HepG2 (cell line): Measurements from ENCODE around the gene KCNJ5.

Experiments
- TRIM24 ChIP-seq: sonication (generic); formaldehyde crosslinking; IDR thresholded peaks from 2 replicates; pipeline ENCODE4 v1.8.0; 2022; ENCODE audit warnings: mild to moderate bottlenecking, missing genetic modification reagents
- U2AF2 ChIP-seq: fragments of 200-400 bp; formaldehyde crosslinking; IDR thresholded peaks from 2 replicates; pipeline ENCODE4 v1.6.1; 2017; ENCODE audit warnings: low read depth, mild to moderate bottlenecking, low read length
- ZMYM3 ChIP-seq: sonication (generic); formaldehyde crosslinking; IDR thresholded peaks from 2 replicates; pipeline ENCODE4 v1.5.1; 2020; ENCODE audit warnings: mild to moderate bottlenecking, missing genetic modification reagents
- TF ChIP-seq, protein P1 (sequence below), 2 experiments: IDR thresholded peaks; 2 replicates each; pipeline ENCODE4 v1.6.1; 2011 to 2012; ENCODE audit warnings: low read length in 2 of 2, borderline replicate concordance in 1 of 2, low read depth in 1 of 2, mild to moderate bottlenecking in 1 of 2, moderate library complexity in 1 of 2
- TF ChIP-seq, protein P2 (sequence below): sonication (generic); formaldehyde crosslinking; conservative IDR thresholded peaks from 2 replicates; pipeline ENCODE4 v1.4.0; 2020; ENCODE audit warnings: missing genetic modification reagents
- TF ChIP-seq, protein P3 (sequence below): sonication (generic); formaldehyde crosslinking; IDR thresholded peaks from 2 replicates; pipeline ENCODE4 v1.5.0; 2020; ENCODE audit warnings: mild to moderate bottlenecking, missing genetic modification reagents, moderate library complexity

DNA sequence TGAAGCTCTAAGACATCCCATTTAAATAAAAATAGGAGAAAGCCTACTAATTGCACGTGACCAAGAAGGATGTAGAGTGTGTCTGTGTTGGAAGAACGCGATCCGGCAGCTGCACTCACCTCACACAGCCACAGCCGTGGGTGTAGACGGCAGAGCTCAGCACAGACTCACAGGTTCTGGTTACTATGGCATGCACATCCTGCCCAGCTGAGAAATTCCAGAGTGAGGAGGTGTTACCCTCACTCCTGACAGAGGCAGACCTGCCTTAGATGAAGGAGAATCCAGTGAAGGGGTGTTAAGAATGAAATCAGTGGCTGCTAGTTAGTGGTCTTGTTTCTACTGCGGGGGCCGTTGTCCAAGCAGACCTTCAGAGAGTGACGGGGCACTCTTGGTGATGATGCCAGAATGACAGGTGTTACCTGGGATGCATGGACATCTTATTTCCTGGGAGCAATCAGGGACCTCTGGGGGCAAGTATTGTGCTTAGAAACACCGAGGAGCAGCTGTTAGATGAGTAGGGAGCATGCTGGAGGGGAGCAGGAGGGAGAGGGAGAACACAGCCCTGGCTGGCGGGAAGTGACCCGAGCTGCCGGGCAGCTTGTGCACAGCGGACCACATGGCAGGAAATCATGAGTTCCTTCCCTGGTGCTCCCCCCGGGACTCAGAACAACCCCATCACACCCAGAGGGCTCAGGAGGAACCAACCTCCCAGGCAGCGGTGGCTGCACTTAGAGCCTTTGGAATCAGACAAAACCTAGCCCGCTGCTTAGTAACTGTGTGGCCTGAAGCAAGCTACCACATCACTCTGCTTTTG, 12.3 kb downstream of the KCNJ5 start:
- TF ChIP-seq U2AF2 (no peak), TRIM24 (no peak), ZMYM3 (CRISPR knock-in tag) (no peak)
- TF ChIP-seq, protein P1, sequence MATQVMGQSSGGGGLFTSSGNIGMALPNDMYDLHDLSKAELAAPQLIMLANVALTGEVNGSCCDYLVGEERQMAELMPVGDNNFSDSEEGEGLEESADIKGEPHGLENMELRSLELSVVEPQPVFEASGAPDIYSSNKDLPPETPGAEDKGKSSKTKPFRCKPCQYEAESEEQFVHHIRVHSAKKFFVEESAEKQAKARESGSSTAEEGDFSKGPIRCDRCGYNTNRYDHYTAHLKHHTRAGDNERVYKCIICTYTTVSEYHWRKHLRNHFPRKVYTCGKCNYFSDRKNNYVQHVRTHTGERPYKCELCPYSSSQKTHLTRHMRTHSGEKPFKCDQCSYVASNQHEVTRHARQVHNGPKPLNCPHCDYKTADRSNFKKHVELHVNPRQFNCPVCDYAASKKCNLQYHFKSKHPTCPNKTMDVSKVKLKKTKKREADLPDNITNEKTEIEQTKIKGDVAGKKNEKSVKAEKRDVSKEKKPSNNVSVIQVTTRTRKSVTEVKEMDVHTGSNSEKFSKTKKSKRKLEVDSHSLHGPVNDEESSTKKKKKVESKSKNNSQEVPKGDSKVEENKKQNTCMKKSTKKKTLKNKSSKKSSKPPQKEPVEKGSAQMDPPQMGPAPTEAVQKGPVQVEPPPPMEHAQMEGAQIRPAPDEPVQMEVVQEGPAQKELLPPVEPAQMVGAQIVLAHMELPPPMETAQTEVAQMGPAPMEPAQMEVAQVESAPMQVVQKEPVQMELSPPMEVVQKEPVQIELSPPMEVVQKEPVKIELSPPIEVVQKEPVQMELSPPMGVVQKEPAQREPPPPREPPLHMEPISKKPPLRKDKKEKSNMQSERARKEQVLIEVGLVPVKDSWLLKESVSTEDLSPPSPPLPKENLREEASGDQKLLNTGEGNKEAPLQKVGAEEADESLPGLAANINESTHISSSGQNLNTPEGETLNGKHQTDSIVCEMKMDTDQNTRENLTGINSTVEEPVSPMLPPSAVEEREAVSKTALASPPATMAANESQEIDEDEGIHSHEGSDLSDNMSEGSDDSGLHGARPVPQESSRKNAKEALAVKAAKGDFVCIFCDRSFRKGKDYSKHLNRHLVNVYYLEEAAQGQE (IDR thresholded peaks at IDR 0.05; ENCODE audit: borderline replicate concordance in 1 of 2, low read depth in 1 of 2, low read length in 2 of 2) = no peak
- TF ChIP-seq, protein P2, sequence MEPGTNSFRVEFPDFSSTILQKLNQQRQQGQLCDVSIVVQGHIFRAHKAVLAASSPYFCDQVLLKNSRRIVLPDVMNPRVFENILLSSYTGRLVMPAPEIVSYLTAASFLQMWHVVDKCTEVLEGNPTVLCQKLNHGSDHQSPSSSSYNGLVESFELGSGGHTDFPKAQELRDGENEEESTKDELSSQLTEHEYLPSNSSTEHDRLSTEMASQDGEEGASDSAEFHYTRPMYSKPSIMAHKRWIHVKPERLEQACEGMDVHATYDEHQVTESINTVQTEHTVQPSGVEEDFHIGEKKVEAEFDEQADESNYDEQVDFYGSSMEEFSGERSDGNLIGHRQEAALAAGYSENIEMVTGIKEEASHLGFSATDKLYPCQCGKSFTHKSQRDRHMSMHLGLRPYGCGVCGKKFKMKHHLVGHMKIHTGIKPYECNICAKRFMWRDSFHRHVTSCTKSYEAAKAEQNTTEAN (CRISPR knock-in tag) = no peak
- TF ChIP-seq, protein P3, sequence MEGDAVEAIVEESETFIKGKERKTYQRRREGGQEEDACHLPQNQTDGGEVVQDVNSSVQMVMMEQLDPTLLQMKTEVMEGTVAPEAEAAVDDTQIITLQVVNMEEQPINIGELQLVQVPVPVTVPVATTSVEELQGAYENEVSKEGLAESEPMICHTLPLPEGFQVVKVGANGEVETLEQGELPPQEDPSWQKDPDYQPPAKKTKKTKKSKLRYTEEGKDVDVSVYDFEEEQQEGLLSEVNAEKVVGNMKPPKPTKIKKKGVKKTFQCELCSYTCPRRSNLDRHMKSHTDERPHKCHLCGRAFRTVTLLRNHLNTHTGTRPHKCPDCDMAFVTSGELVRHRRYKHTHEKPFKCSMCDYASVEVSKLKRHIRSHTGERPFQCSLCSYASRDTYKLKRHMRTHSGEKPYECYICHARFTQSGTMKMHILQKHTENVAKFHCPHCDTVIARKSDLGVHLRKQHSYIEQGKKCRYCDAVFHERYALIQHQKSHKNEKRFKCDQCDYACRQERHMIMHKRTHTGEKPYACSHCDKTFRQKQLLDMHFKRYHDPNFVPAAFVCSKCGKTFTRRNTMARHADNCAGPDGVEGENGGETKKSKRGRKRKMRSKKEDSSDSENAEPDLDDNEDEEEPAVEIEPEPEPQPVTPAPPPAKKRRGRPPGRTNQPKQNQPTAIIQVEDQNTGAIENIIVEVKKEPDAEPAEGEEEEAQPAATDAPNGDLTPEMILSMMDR = no peak
